Measurements from ENCODE around the gene FAM136A.

- TF ChIP-seq GATA2 (IDR thresholded peaks at IDR 0.05; ENCODE audit: low read depth, low read length): no peak
- TF ChIP-seq GATA3 (IDR thresholded peaks at IDR 0.05; ENCODE audit: low read depth, low read length): no peak
Observed at GRCh38 chr2:70349921-70350685, 48.2 kb upstream of the FAM136A start.
